GM12878 (cell line): Measurements from ENCODE around the gene LPCAT4. TPM values are rescaled to one million over a fixed set of nuclear protein-coding genes. Genes with fewer than 3 reads are reported as not detected.

Experiments used
- CHD4 ChIP-seq: fragments of 200-600 bp; sonication (generic); IDR thresholded peaks from 2 replicates; pipeline ENCODE4 v1.6.1; 2016; ENCODE audit warnings: mild to moderate bottlenecking
- CREB1 ChIP-seq: IDR thresholded peaks from 2 replicates; pipeline ENCODE4 v1.6.1; 2012; ENCODE audit warnings: low read depth, mild to moderate bottlenecking, inconsistent platforms
- CREM ChIP-seq: IDR thresholded peaks from 2 replicates; pipeline ENCODE4 v1.6.1; 2014; ENCODE audit warnings: antibody characterized with exemption, low read depth
- HDAC2 ChIP-seq: fragments of 200-600 bp; sonication (generic); IDR thresholded peaks from 2 replicates; pipeline ENCODE4 v1.6.1; 2017
- IKZF2 ChIP-seq, 2 experiments: fragments of 450-650 bp; IDR thresholded peaks; 2 replicates each; pipeline ENCODE4 v1.6.1; 2017; ENCODE audit warnings: mild to moderate bottlenecking in 2 of 2, moderate library complexity in 2 of 2
- PAX5 ChIP-seq: IDR thresholded peaks from 2 replicates; pipeline ENCODE4 v1.6.1; 2011; ENCODE audit warnings: low read depth, low read length, borderline replicate concordance
- POLR2A ChIP-seq: IDR thresholded peaks from 2 replicates; pipeline ENCODE4 v1.6.1; 2011; ENCODE audit warnings: low read depth, mild to moderate bottlenecking, low read length
- RAD51 ChIP-seq: fragments of 450-650 bp; IDR thresholded peaks from 2 replicates; pipeline ENCODE4 v1.6.1; 2016; ENCODE audit warnings: moderate library complexity, mild to moderate bottlenecking, inconsistent platforms
- RCOR1 ChIP-seq: conservative IDR thresholded peaks from 2 replicates; pipeline ENCODE4 v1.6.1; 2012; ENCODE audit warnings: low read depth, low read length, improper control_type of control experiment
- SMAD1 ChIP-seq: fragments of 450-650 bp; IDR thresholded peaks from 2 replicates; pipeline ENCODE4 v1.6.1; 2018; ENCODE audit warnings: mild to moderate bottlenecking, low read depth; ENCODE audit not compliant: partially characterized antibody
- SMARCA5 ChIP-seq: fragments of 450-650 bp; IDR thresholded peaks from 2 replicates; pipeline ENCODE4 v1.6.1; 2017; ENCODE audit warnings: mild to moderate bottlenecking
- SP1 ChIP-seq: IDR thresholded peaks from one replicate; pipeline ENCODE4 v1.6.1; 2011; ENCODE audit warnings: low read depth, low read length
- SRF ChIP-seq, 2 experiments: IDR thresholded peaks; 2 replicates each; pipeline ENCODE4 v1.6.1; 2011; ENCODE audit warnings: low read depth in 2 of 2, low read length in 2 of 2, mild to moderate bottlenecking in 1 of 2, moderate library complexity in 1 of 2
- SUPT20H ChIP-seq: IDR thresholded peaks from 2 replicates; pipeline ENCODE4 v1.6.1; 2011; ENCODE audit warnings: low read depth, mild to moderate bottlenecking, low read length, moderate library complexity, borderline replicate concordance; ENCODE audit not compliant: control insufficient read depth
- TCF12 ChIP-seq: IDR thresholded peaks from 2 replicates; pipeline ENCODE4 v1.6.1; 2011; ENCODE audit warnings: low read depth, mild to moderate bottlenecking, low read length
- WRNIP1 ChIP-seq: IDR thresholded peaks from 2 replicates; pipeline ENCODE4 v1.6.1; 2011; ENCODE audit warnings: low read depth, low read length, improper control_type of control experiment, borderline replicate concordance
- ZSCAN29 ChIP-seq: fragments of 450-650 bp; IDR thresholded peaks from 2 replicates; pipeline ENCODE4 v1.6.1; 2017; ENCODE audit warnings: mild to moderate bottlenecking, moderate library complexity
- polyA plus RNA-seq, 11 experiments: library from polyadenylated mRNA; depleted of rRNA in 4 of 11; unstranded in 6 of 11; stranded (reverse) in 5 of 11; fragments of >200 nt; fragmentation: Nextera tagmentation in 4 of 11; fragmentation: Illumina TruSeq in 1 of 11; extraction: Ambion mirVana in 4 of 11; extraction: Trizol in 1 of 11; gene quantifications; 1 replicate in 1 of 11; 2 replicates in 10 of 11; pipeline versions ENCODE4 v1.2.1 to v1.2.3, GENCODE V29; 2011 to 2016; ENCODE audit warnings: inconsistent platforms in 2 of 11, missing spikeins in 2 of 11, low read depth in 1 of 11
- total RNA-seq, 4 experiments: library from RNA; depleted of rRNA in 3 of 4; stranded (reverse); fragments of >200 nt in 3 of 4; fragmentation: Illumina TruSeq in 1 of 4; extraction: Trizol in 1 of 4; gene quantifications; 2 replicates each; pipeline versions ENCODE4 v1.2.1 to v1.2.3, GENCODE V29; 2013 to 2021
- TF ChIP-seq, protein P1 (sequence below): fragments of 450-650 bp; IDR thresholded peaks from 2 replicates; pipeline ENCODE4 v1.6.1; 2017; ENCODE audit warnings: mild to moderate bottlenecking
- TF ChIP-seq, protein P2 (sequence below): fragments of 450-650 bp; IDR thresholded peaks from 2 replicates; pipeline ENCODE4 v1.6.1; 2014; ENCODE audit warnings: mild to moderate bottlenecking
- TF ChIP-seq, protein P3 (sequence below): fragments of 150-350 bp; IDR thresholded peaks from 2 replicates; pipeline ENCODE4 v1.6.1; 2014; ENCODE audit warnings: mild to moderate bottlenecking, low read depth, low read length
- TF ChIP-seq, protein P4 (sequence below): IDR thresholded peaks from 2 replicates; pipeline ENCODE4 v1.6.1; 2011; ENCODE audit warnings: borderline replicate concordance, low read depth, mild to moderate bottlenecking, moderate library complexity, mixed read lengths, low read length; ENCODE audit not compliant: insufficient read depth; ENCODE audit errors: extremely low read length
- TF ChIP-seq, protein P5 (sequence below): IDR thresholded peaks from 2 replicates; pipeline ENCODE4 v1.6.1; 2011; ENCODE audit warnings: low read depth, low read length, improper control_type of control experiment, borderline replicate concordance
- TF ChIP-seq, protein P6 (sequence below), 3 experiments: IDR thresholded peaks in 2 of 3; conservative IDR thresholded peaks in 1 of 3; 2 replicates each; pipeline ENCODE4 v1.5.1; 2011; ENCODE audit warnings: low read depth in 3 of 3, low read length in 3 of 3, mild to moderate bottlenecking in 3 of 3, control low read depth in 2 of 3, moderate library complexity in 2 of 3, inconsistent platforms in 1 of 3, mixed read lengths in 1 of 3; ENCODE audit not compliant: control insufficient read depth in 2 of 3, insufficient read depth in 1 of 3; ENCODE audit errors: extremely low read depth in 1 of 3

The LPCAT4 gene
- total and polyA plus RNA-seq, 10 of the 15 experiments (the other 5 are each of a cell fraction or from before 2014, with no cell fraction given): 14.4 to 57.2 (median 33.0) TPM

DNA sequence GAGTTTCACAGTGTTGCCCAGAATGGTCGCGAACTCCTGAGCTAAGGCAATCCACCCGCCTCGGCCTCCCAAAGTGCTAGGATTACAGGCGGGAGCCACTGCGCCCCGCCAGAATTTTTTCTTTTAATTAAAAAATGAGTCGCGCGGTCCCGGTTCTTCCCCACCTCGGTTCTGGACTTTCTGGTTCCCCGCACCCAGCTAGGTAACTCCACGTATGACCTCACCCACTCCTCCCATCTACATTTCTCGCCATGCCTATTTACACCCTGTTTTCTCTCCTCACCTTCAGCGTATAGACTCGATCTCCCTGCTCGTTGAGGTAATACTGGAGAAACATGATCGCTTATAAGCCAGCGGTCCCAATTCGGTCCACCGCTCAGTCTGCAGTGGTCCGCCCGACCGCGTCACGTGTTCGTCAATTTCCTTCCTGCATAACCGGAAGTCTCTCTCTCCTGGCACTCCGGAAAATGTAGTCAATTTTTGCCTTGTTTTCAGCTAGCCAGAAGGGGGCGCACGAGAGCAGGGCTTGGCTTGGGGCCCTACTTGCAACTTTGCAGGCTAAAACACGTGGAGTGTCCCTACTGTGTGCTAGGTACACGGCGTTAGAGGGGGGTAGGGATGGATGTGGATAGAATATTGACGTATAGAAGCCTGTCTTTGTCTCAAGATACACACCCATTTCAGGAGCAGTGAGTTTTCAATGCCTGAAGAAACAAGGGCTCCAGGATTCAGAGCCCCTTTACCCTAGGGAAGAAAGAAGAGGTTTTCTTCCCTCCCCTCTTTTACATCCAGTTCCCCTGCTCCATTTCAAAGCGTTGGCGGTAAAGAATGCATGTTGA lies 24.0 kb downstream of the LPCAT4 start, which contains the start of the genes NOP10 and NUTM1 (continued):
- TF ChIP-seq, protein P1, sequence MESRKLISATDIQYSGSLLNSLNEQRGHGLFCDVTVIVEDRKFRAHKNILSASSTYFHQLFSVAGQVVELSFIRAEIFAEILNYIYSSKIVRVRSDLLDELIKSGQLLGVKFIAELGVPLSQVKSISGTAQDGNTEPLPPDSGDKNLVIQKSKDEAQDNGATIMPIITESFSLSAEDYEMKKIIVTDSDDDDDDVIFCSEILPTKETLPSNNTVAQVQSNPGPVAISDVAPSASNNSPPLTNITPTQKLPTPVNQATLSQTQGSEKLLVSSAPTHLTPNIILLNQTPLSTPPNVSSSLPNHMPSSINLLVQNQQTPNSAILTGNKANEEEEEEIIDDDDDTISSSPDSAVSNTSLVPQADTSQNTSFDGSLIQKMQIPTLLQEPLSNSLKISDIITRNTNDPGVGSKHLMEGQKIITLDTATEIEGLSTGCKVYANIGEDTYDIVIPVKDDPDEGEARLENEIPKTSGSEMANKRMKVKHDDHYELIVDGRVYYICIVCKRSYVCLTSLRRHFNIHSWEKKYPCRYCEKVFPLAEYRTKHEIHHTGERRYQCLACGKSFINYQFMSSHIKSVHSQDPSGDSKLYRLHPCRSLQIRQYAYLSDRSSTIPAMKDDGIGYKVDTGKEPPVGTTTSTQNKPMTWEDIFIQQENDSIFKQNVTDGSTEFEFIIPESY: no peak
- TF ChIP-seq SMAD1: peak; percentile 53
- peak; percentile 98 for TF ChIP-seq RAD51
- TF ChIP-seq SMARCA5: peak; percentile 97
- peak; percentile 99 for TF ChIP-seq WRNIP1
- TF ChIP-seq HDAC2: no peak
- no peak for TF ChIP-seq ZSCAN29
- no peak for TF ChIP-seq SUPT20H
- TF ChIP-seq, protein P2, sequence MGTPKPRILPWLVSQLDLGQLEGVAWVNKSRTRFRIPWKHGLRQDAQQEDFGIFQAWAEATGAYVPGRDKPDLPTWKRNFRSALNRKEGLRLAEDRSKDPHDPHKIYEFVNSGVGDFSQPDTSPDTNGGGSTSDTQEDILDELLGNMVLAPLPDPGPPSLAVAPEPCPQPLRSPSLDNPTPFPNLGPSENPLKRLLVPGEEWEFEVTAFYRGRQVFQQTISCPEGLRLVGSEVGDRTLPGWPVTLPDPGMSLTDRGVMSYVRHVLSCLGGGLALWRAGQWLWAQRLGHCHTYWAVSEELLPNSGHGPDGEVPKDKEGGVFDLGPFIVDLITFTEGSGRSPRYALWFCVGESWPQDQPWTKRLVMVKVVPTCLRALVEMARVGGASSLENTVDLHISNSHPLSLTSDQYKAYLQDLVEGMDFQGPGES: no peak
- TF ChIP-seq, protein P3, sequence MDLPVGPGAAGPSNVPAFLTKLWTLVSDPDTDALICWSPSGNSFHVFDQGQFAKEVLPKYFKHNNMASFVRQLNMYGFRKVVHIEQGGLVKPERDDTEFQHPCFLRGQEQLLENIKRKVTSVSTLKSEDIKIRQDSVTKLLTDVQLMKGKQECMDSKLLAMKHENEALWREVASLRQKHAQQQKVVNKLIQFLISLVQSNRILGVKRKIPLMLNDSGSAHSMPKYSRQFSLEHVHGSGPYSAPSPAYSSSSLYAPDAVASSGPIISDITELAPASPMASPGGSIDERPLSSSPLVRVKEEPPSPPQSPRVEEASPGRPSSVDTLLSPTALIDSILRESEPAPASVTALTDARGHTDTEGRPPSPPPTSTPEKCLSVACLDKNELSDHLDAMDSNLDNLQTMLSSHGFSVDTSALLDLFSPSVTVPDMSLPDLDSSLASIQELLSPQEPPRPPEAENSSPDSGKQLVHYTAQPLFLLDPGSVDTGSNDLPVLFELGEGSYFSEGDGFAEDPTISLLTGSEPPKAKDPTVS: no peak
- TF ChIP-seq CHD4: no peak
- TF ChIP-seq RCOR1: 0 out of 2 replicates have a peak, but pooled peaks have one; percentile 25
- peak in 1 of 2 experiments; percentile 45; a peak in 1 of 4 replicates for TF ChIP-seq SRF (IDR thresholded peaks at IDR 0.05; ENCODE audit: low read depth in 2 of 2, low read length in 2 of 2)
- peak; percentile 60 for TF ChIP-seq SP1
- TF ChIP-seq, protein P4, sequence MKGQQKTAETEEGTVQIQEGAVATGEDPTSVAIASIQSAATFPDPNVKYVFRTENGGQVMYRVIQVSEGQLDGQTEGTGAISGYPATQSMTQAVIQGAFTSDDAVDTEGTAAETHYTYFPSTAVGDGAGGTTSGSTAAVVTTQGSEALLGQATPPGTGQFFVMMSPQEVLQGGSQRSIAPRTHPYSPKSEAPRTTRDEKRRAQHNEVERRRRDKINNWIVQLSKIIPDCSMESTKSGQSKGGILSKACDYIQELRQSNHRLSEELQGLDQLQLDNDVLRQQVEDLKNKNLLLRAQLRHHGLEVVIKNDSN: peak; percentile 87
- no peak; the same call in 1 of the 2 replicates for TF ChIP-seq PAX5
- TF ChIP-seq, protein P5, sequence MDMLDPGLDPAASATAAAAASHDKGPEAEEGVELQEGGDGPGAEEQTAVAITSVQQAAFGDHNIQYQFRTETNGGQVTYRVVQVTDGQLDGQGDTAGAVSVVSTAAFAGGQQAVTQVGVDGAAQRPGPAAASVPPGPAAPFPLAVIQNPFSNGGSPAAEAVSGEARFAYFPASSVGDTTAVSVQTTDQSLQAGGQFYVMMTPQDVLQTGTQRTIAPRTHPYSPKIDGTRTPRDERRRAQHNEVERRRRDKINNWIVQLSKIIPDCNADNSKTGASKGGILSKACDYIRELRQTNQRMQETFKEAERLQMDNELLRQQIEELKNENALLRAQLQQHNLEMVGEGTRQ: peak; percentile 91
- peak; percentile 88 for TF ChIP-seq CREM
- TF ChIP-seq CREB1: peak; percentile 85
- peak; percentile 69 to 87 for TF ChIP-seq IKZF2 (IDR thresholded peaks at IDR 0.05)
- peak; percentile 87 for TF ChIP-seq POLR2A
- TF ChIP-seq, protein P6, sequence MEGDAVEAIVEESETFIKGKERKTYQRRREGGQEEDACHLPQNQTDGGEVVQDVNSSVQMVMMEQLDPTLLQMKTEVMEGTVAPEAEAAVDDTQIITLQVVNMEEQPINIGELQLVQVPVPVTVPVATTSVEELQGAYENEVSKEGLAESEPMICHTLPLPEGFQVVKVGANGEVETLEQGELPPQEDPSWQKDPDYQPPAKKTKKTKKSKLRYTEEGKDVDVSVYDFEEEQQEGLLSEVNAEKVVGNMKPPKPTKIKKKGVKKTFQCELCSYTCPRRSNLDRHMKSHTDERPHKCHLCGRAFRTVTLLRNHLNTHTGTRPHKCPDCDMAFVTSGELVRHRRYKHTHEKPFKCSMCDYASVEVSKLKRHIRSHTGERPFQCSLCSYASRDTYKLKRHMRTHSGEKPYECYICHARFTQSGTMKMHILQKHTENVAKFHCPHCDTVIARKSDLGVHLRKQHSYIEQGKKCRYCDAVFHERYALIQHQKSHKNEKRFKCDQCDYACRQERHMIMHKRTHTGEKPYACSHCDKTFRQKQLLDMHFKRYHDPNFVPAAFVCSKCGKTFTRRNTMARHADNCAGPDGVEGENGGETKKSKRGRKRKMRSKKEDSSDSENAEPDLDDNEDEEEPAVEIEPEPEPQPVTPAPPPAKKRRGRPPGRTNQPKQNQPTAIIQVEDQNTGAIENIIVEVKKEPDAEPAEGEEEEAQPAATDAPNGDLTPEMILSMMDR (IDR thresholded peaks at IDR 0.05 in 2 of 3, conservative IDR thresholded peaks at IDR 0.05 in 1 of 3; ENCODE audit: control insufficient read depth in 2 of 3, extremely low read depth in 1 of 3, insufficient read depth in 1 of 3, low read depth in 3 of 3, low read length in 3 of 3): peak; percentile 96 to 99 (median 97)
- TF ChIP-seq TCF12: no peak
